Activated CD8-positive, alpha-beta memory T cell treated with anti-CD3 and anti-CD28 coated beads for 1 hour (primary cell): ENCODE results near the gene NLRP12.
"Not testable (repeated sequence)": the region's sequence is repeated elsewhere in the genome, so short reads cannot be mapped to it uniquely, and the experiment has no call there.

Experiments used
- DNase-seq, 2 donors: peaks; one replicate each; pipeline ENCODE4 v3.0.0-alpha.2; 2020; ENCODE audit warnings: low read depth in 1 of 2; ENCODE audit errors: extremely low read depth in 1 of 2

The NLRP12 gene

GRCh38 chr19:53785196-53785889 lies 38.8 kb downstream of the NLRP12 start:
- DNase-seq: no peak

GRCh38 chr19:53782698-53783097 lies 41.4 kb downstream of the NLRP12 start:
- DNase-seq: no peak

- not testable (repeated sequence) for DNase-seq
Measured at GRCh38 chr19:53781332-53781731, 42.8 kb downstream of the NLRP12 start.

GRCh38 chr19:53780506-53780905 lies 43.6 kb downstream of the NLRP12 start:
- DNase-seq: no peak

- no peak for DNase-seq
Measured at GRCh38 chr19:53775524-53775923, 48.6 kb downstream of the NLRP12 start.

- not testable (repeated sequence) for DNase-seq
Measured at GRCh38 chr19:53774491-53774890, 49.6 kb downstream of the NLRP12 start.

GRCh38 chr19:53773999-53774398 lies 50.1 kb downstream of the NLRP12 start:
- DNase-seq: no peak

GRCh38 chr19:53772943-53773342 lies 51.2 kb downstream of the NLRP12 start:
- peak in 1 of 2 donors; percentile 16 for DNase-seq

GRCh38 chr19:53771144-53771543 lies 53.0 kb downstream of the NLRP12 start:
- DNase-seq: no peak

- DNase-seq: not testable (repeated sequence)
Measured at GRCh38 chr19:53769696-53770309, 54.3 kb downstream of the NLRP12 start.

- no peak for DNase-seq
Measured at GRCh38 chr19:53768401-53768800, 55.7 kb downstream of the NLRP12 start.

GRCh38 chr19:53758991-53759390 lies 65.1 kb downstream of the NLRP12 start:
- not testable (repeated sequence) for DNase-seq
